Loucy (cell line): ENCODE measurements around the gene ARL3.

Experiments used
- H2AFZ ChIP-seq: fragments of 200-600 bp; sonication (generic); 2 replicates; pipeline ENCODE4 v1.6.0; 2016; ENCODE audit warnings: antibody characterized with exemption, mild to moderate bottlenecking, low read length, moderate library complexity
- H3F3A ChIP-seq: fragments of 200-600 bp; 2 replicates; pipeline ENCODE4 v1.6.0; 2016; ENCODE audit warnings: antibody characterized with exemption, low read depth, mild to moderate bottlenecking
- H3K27me3 ChIP-seq: fragments of 200-600 bp; sonication (generic); 2 replicates; pipeline ENCODE4 v1.6.1; 2014; ENCODE audit warnings: low read length, mild to moderate bottlenecking; ENCODE audit not compliant: insufficient read depth, poor library complexity, severe bottlenecking
- H3K36me3 ChIP-seq: fragments of 200-600 bp; sonication (generic); 2 replicates; pipeline ENCODE4 v1.6.1; 2016; ENCODE audit warnings: low read length; ENCODE audit not compliant: insufficient read depth
- H3K4me1 ChIP-seq: fragments of 200-600 bp; sonication (generic); 2 replicates; pipeline ENCODE4 v1.5.1; 2014; ENCODE audit warnings: low read length, mild to moderate bottlenecking; ENCODE audit not compliant: insufficient read depth, poor library complexity, severe bottlenecking
- H3K4me2 ChIP-seq: fragments of 200-600 bp; sonication (generic); 2 replicates; pipeline ENCODE4 v1.6.0; 2014; ENCODE audit warnings: antibody characterized with exemption, low read length, low read depth, mild to moderate bottlenecking; ENCODE audit not compliant: poor library complexity, severe bottlenecking
- H3K4me3 ChIP-seq: fragments of 200-600 bp; sonication (generic); 2 replicates; pipeline ENCODE4 v1.5.1; 2014; ENCODE audit warnings: low read length, mild to moderate bottlenecking, mixed read lengths; ENCODE audit not compliant: poor library complexity, severe bottlenecking
- H3K79me2 ChIP-seq: fragments of 200-600 bp; sonication (generic); 2 replicates; pipeline ENCODE4 v1.6.1; 2014; ENCODE audit warnings: low read length; ENCODE audit not compliant: insufficient read depth
- H3K9ac ChIP-seq: fragments of 200-600 bp; sonication (generic); 2 replicates; pipeline ENCODE4 v1.6.0; 2014; ENCODE audit warnings: mild to moderate bottlenecking, low read depth, low read length, moderate library complexity; ENCODE audit not compliant: poor library complexity, severe bottlenecking
- H3K9me2 ChIP-seq: fragments of 200-600 bp; sonication (generic); replicated peaks from 2 replicates; pipeline ENCODE4 v1.6.1; 2016; ENCODE audit warnings: low read depth, low read length, mixed read lengths
- H3K9me3 ChIP-seq: fragments of 200-600 bp; sonication (generic); 2 replicates; pipeline ENCODE4 v1.6.1; 2014; ENCODE audit warnings: mild to moderate bottlenecking, antibody characterized with exemption, low read length, low read depth; ENCODE audit not compliant: insufficient read depth
- H4K20me1 ChIP-seq: fragments of 200-600 bp; sonication (generic); 2 replicates; pipeline ENCODE4 v1.6.0; 2014; ENCODE audit warnings: antibody characterized with exemption, low read length, mild to moderate bottlenecking; ENCODE audit not compliant: insufficient read depth, poor library complexity, severe bottlenecking
- EZH2phosphoT487 ChIP-seq: fragments of 200-600 bp; IDR thresholded peaks from 2 replicates; pipeline ENCODE4 v1.6.1; 2018; ENCODE audit warnings: antibody characterized with exemption, mild to moderate bottlenecking, moderate library complexity, borderline replicate concordance
- TF ChIP-seq, protein P1 (sequence below): fragments of 200-600 bp; sonication (generic); conservative IDR thresholded peaks from 2 replicates; pipeline ENCODE4 v1.5.1; 2014; ENCODE audit warnings: mild to moderate bottlenecking, antibody characterized with exemption, low read length

The ARL3 gene

DNA sequence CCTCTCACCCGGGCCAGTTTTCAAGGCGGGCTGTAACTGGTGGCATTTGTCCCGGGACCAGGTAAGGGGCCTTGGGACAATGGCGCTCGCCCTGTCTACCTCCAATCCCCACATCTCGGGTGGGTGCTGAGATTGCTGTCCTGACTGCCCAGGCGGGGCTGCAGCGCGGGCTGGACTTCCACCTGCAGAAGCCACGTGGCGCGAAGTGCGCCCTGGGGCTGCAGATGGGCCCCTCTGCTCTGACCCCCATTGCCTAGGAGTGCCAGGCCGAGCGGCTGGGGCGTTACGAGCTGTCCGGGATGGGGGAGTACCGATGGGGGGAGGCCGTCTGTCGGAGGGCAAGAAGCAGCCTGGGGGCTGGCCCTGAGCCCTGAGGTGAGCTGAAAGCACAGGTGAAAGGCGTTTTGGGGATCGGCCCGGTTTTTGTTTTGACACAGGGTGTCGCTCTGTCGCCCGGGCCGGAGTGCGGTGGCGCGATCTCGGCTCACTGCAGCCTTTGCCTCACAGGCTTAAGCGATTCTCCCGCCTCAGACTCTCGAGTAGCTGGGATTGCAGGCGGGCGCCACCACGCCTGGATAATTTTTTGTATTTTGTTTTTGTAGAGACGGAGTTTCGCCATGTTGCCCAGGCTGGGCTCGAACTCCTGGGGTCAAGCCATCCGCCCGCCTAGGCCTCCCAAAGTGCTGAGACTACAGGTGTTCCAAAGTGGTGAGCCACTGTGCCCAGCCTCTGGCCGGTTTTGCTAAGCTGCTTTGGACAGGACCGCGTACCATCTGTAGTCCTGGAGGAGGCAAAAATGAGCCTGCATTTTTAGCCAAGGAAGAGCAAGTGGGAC lies 641 bp upstream of the ARL3 start, which contains the start of gene SFXN2:
SFXN2 (plus strand) TSS at position 16 of the 835 bp plus-strand sequence. CDS start 12,001 bp downstream, outside the sequence.
- H3K4me1 ChIP-seq: peaks cover 58% of the 10 kb centered on the region
- H2AFZ ChIP-seq: peak within 1 kb of the TSS; percentile 84
- H3K4me3 ChIP-seq: peak within 1 kb of the TSS; percentile 87
- peaks cover 71% of the 10 kb centered on the region for H3K79me2 ChIP-seq
- no peaks in the 10 kb centered on the region for H3K36me3 ChIP-seq
- H3F3A ChIP-seq: no peaks in the 10 kb centered on the region; the same call in 1 of the 2 replicates
- no peaks in the 10 kb centered on the region for H3K9me3 ChIP-seq
- peak within 1 kb of the TSS; percentile 89 for H3K4me2 ChIP-seq
- H3K27me3 ChIP-seq: no peaks in the 10 kb centered on the region
- TF ChIP-seq EZH2phosphoT487: no peak
- TF ChIP-seq, protein P1, sequence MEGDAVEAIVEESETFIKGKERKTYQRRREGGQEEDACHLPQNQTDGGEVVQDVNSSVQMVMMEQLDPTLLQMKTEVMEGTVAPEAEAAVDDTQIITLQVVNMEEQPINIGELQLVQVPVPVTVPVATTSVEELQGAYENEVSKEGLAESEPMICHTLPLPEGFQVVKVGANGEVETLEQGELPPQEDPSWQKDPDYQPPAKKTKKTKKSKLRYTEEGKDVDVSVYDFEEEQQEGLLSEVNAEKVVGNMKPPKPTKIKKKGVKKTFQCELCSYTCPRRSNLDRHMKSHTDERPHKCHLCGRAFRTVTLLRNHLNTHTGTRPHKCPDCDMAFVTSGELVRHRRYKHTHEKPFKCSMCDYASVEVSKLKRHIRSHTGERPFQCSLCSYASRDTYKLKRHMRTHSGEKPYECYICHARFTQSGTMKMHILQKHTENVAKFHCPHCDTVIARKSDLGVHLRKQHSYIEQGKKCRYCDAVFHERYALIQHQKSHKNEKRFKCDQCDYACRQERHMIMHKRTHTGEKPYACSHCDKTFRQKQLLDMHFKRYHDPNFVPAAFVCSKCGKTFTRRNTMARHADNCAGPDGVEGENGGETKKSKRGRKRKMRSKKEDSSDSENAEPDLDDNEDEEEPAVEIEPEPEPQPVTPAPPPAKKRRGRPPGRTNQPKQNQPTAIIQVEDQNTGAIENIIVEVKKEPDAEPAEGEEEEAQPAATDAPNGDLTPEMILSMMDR: peak; percentile 39; the same call in 1 of the 2 replicates
- H4K20me1 ChIP-seq: no peaks in the 10 kb centered on the region
- H3K9ac ChIP-seq: peak within 1 kb of the TSS; percentile 77
- no peaks in the 10 kb centered on the region for H3K9me2 ChIP-seq

DNA sequence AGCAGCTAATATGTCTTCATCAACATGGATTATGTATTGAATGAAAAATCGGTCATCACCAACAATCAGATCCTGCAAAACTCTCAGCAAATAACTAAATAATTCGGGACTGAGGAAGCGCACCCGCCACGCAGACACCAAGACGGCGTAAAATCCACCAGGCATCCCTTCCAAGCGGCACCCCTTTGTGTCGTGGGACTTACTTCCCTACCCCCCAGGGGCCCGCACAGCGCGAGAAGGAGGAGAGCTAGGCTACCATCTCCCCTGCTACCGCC lies 721 bp downstream of the ARL3 start:
- peak overlapping the region; percentile 72 for H3K9ac ChIP-seq
- peaks cover 63% of the 10 kb centered on the region for H3K79me2 ChIP-seq
- no peaks in the 10 kb centered on the region for H3K9me2 ChIP-seq
- peak overlapping the region; percentile 81 for H2AFZ ChIP-seq
- H3K4me3 ChIP-seq: peak overlapping the region; percentile 87
- peak overlapping the region; percentile 81 for H3K4me2 ChIP-seq
- no peaks in the 10 kb centered on the region for H3K27me3 ChIP-seq
- no peaks in the 10 kb centered on the region for H3K36me3 ChIP-seq
- no peaks in the 10 kb centered on the region for H4K20me1 ChIP-seq
- no peaks in the 10 kb centered on the region for H3K9me3 ChIP-seq
- peaks cover 51% of the 10 kb centered on the region for H3K4me1 ChIP-seq
- no peaks in the 10 kb centered on the region; the same call in 1 of the 2 replicates for H3F3A ChIP-seq
- TF ChIP-seq, protein P1: no peak
- no peak for TF ChIP-seq EZH2phosphoT487

DNA sequence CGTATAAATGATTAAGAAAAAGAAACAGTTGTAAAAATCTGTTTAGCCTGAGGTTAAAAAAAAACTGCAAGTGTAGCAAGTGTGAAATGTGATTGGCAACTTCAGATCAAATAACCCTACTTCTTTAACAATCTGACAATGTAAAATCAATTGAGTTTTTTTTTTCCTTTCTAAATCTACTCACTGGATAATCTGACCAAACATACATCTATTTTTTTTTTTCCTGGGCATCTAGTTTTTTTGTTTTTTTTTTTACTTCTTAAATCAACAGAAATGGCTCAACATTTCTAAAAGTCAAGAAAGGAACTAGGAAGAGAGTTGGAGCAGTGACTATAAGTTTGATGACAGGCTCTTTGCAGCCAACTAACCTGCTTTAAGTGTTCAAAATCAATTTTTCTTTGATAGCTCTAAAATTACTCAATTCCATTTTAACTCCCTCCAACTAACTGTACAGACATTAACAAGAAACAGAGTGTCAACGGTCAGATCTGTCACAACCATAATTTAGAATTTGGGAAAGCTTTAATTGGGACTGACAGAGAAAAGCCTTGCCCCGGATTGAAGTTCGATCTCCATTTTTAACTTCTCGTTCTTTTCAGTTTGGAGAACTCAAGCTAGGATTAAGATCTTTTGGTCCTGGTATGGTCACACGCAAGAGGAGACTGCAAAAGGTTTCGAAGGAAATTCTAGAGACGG lies 1.2 kb downstream of the ARL3 start:
- Histone ChIP-seq H3K9me3 (no peaks in the 10 kb centered on the region), H3K4me2 (peak overlapping the region; percentile 81), H3K79me2 (peaks cover 58% of the 10 kb centered on the region), H3K9ac (peak overlapping the region; percentile 72), H4K20me1 (no peaks in the 10 kb centered on the region), H3K9me2 (no peaks in the 10 kb centered on the region), H3K36me3 (no peaks in the 10 kb centered on the region), H3F3A (no peaks in the 10 kb centered on the region; the same call in 1 of the 2 replicates), H3K4me3 (peak overlapping the region; percentile 87), H3K27me3 (no peaks in the 10 kb centered on the region), H3K4me1 (peaks cover 47% of the 10 kb centered on the region), H2AFZ (peak overlapping the region; percentile 81)
- TF ChIP-seq, protein P1: no peak
- TF ChIP-seq EZH2phosphoT487: no peak
